Panc1 (cell line): ENCODE results near the gene CASQ2. TPM values are rescaled to one million over a fixed set of nuclear protein-coding genes. Genes with fewer than 3 reads are reported as not detected.
"Not testable (repeated sequence)": the region's sequence is repeated elsewhere in the genome, so short reads cannot be mapped to it uniquely, and the experiment has no call there.

Source experiments
- ATAC-seq: fragments of 200-7000 bp; cut with Tn5 transposase; 2 replicates; pipeline ENCODE4 v1.9.1; 2020; ENCODE audit warnings: mild to moderate bottlenecking, moderate library complexity
- BruUV-seq: library from RNA; stranded (reverse); fragments of 400-500 nt; replicated peaks from 2 replicates; lab custom pipeline; 2021; lab: Mats Ljungman, UMichigan
- CTCF ChIA-PET: fragments of 300-600 bp; sonication (Branson Sonifier 250); formaldehyde crosslinking; loops from one replicate; lab custom pipeline; 2022; ENCODE audit warnings: antibody characterized with exemption; lab: Charles Lee
- POLR2A ChIA-PET: fragments of 300-600 bp; sonication (Branson Sonifier 250); formaldehyde crosslinking; loops from one replicate; lab custom pipeline; 2022; ENCODE audit warnings: antibody characterized with exemption; lab: Charles Lee
- DNase-seq: peaks from one replicate; pipeline ENCODE4 v3.0.0-alpha.2; 2010; ENCODE audit warnings: low read depth, low spot score
- H3K27ac ChIP-seq: 2 replicates; pipeline ENCODE4 v1.5.1; 2011; ENCODE audit warnings: mild to moderate bottlenecking, low read length, inconsistent platforms
- H3K27me3 ChIP-seq: fragments of 200-500 bp; sonication (Bioruptor generic); 2 replicates; pipeline ENCODE4 v1.6.0; 2014; ENCODE audit warnings: low read length, inconsistent platforms; ENCODE audit not compliant: control insufficient read depth, insufficient read depth
- H3K36me3 ChIP-seq: fragments of 200-500 bp; sonication (Bioruptor generic); 2 replicates; pipeline ENCODE4 v1.5.1; 2014; ENCODE audit warnings: inconsistent platforms, mild to moderate bottlenecking, low read length, moderate library complexity; ENCODE audit not compliant: control insufficient read depth, insufficient read depth
- H3K4me1 ChIP-seq: 2 replicates; pipeline ENCODE4 v1.5.1; 2011; ENCODE audit warnings: inconsistent platforms, mild to moderate bottlenecking, low read length, moderate library complexity; ENCODE audit not compliant: control insufficient read depth, insufficient read depth
- H3K4me3 ChIP-seq, 2 experiments: 2 replicates each; pipeline ENCODE4 v1.5.1; 2011 to 2012; ENCODE audit warnings: low read depth in 2 of 2, low read length in 2 of 2, mild to moderate bottlenecking in 2 of 2, inconsistent platforms in 1 of 2, moderate library complexity in 1 of 2
- H3K9me3 ChIP-seq: fragments of 200-500 bp; sonication (Bioruptor generic); 2 replicates; pipeline ENCODE4 v1.5.1; 2014; ENCODE audit warnings: low read depth, mild to moderate bottlenecking, inconsistent platforms, low read length, moderate library complexity; ENCODE audit not compliant: control insufficient read depth, insufficient read depth
- POLR2AphosphoS5 ChIP-seq: IDR thresholded peaks from 2 replicates; pipeline ENCODE4 v1.6.1; 2012; ENCODE audit warnings: mild to moderate bottlenecking, low read depth, low read length, moderate library complexity
- SIN3A ChIP-seq: IDR thresholded peaks from 2 replicates; pipeline ENCODE4 v1.6.1; 2012; ENCODE audit warnings: low read depth, mild to moderate bottlenecking, low read length, moderate library complexity, borderline replicate concordance; ENCODE audit not compliant: insufficient read depth
- TCF7L2 ChIP-seq: IDR thresholded peaks from 2 replicates; pipeline ENCODE4 v1.6.1; 2011; ENCODE audit warnings: mild to moderate bottlenecking, low read depth, low read length, inconsistent platforms
- in situ Hi-C: cut with HindIII; loops from 2 replicates; pipeline ENCODE4 v1.10.0; 2016; ENCODE audit warnings: low sequenced_read_pairs, low pct_unique_long_range_greater_than_20kb
- intact Hi-C: fragments of 100-400 bp; cut with micrococcal nuclease; formaldehyde crosslinking; loops from one replicate; pipeline ENCODE4 v1.10.0; 2022; ENCODE audit not compliant: unreplicated experiment
- total RNA-seq: library from RNA; stranded (reverse); gene quantifications from one replicate; pipeline ENCODE4 v1.2.1, GENCODE V29; 2021; ENCODE audit not compliant: unreplicated experiment
- TF ChIP-seq, protein P1 (sequence below): fragments of 450-650 bp; IDR thresholded peaks from 2 replicates; pipeline ENCODE4 v1.5.1; 2017; ENCODE audit warnings: mild to moderate bottlenecking
- TF ChIP-seq, protein P2 (sequence below), 2 experiments: IDR thresholded peaks; 2 replicates each; pipeline ENCODE4 v1.6.1; 2011 to 2012; ENCODE audit warnings: low read depth in 2 of 2, control low read depth in 1 of 2, low read length in 1 of 2, mild to moderate bottlenecking in 1 of 2, moderate library complexity in 1 of 2; ENCODE audit not compliant: insufficient read depth in 1 of 2

Gene CASQ2
- total RNA-seq, 1 experiment from 2014 or later: not detected

GRCh38 chr1:115781851-115782250, 13.3 kb upstream of the CASQ2 start:
- in situ Hi-C loops: no loop called here
- BruUV-seq: no TSS peak
- no peak overlapping the region for H3K27ac ChIP-seq
- H3K36me3 ChIP-seq: no peaks in the 10 kb centered on the region
- intact Hi-C loops: no loop called here
- ATAC-seq: no peak
- no peaks in the 10 kb centered on the region for H3K27me3 ChIP-seq
- H3K4me3 ChIP-seq: no peak overlapping the region
- H3K4me1 ChIP-seq: no peaks in the 10 kb centered on the region
- no peak for TF ChIP-seq TCF7L2
- TF ChIP-seq SIN3A: no peak
- TF ChIP-seq, protein P1, sequence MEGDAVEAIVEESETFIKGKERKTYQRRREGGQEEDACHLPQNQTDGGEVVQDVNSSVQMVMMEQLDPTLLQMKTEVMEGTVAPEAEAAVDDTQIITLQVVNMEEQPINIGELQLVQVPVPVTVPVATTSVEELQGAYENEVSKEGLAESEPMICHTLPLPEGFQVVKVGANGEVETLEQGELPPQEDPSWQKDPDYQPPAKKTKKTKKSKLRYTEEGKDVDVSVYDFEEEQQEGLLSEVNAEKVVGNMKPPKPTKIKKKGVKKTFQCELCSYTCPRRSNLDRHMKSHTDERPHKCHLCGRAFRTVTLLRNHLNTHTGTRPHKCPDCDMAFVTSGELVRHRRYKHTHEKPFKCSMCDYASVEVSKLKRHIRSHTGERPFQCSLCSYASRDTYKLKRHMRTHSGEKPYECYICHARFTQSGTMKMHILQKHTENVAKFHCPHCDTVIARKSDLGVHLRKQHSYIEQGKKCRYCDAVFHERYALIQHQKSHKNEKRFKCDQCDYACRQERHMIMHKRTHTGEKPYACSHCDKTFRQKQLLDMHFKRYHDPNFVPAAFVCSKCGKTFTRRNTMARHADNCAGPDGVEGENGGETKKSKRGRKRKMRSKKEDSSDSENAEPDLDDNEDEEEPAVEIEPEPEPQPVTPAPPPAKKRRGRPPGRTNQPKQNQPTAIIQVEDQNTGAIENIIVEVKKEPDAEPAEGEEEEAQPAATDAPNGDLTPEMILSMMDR: no peak
- TF ChIP-seq, protein P2, sequence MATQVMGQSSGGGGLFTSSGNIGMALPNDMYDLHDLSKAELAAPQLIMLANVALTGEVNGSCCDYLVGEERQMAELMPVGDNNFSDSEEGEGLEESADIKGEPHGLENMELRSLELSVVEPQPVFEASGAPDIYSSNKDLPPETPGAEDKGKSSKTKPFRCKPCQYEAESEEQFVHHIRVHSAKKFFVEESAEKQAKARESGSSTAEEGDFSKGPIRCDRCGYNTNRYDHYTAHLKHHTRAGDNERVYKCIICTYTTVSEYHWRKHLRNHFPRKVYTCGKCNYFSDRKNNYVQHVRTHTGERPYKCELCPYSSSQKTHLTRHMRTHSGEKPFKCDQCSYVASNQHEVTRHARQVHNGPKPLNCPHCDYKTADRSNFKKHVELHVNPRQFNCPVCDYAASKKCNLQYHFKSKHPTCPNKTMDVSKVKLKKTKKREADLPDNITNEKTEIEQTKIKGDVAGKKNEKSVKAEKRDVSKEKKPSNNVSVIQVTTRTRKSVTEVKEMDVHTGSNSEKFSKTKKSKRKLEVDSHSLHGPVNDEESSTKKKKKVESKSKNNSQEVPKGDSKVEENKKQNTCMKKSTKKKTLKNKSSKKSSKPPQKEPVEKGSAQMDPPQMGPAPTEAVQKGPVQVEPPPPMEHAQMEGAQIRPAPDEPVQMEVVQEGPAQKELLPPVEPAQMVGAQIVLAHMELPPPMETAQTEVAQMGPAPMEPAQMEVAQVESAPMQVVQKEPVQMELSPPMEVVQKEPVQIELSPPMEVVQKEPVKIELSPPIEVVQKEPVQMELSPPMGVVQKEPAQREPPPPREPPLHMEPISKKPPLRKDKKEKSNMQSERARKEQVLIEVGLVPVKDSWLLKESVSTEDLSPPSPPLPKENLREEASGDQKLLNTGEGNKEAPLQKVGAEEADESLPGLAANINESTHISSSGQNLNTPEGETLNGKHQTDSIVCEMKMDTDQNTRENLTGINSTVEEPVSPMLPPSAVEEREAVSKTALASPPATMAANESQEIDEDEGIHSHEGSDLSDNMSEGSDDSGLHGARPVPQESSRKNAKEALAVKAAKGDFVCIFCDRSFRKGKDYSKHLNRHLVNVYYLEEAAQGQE (IDR thresholded peaks at IDR 0.05; ENCODE audit: insufficient read depth in 1 of 2, low read depth in 2 of 2, low read length in 1 of 2): no peak
- TF ChIP-seq POLR2AphosphoS5: no peak
- no peaks in the 10 kb centered on the region for H3K9me3 ChIP-seq
- POLR2A ChIA-PET: interaction anchor here (0.6 kb wide), 1 partner anchor 76 kb away, joined by 3 read pairs; no protein-coding TSS in a partner anchor
- CTCF ChIA-PET: no interaction called here
- no peak for DNase-seq

GRCh38 chr1:115781343-115781742, 12.8 kb upstream of the CASQ2 start:
- Histone ChIP-seq H3K9me3 (no peaks in the 10 kb centered on the region), H3K36me3 (no peaks in the 10 kb centered on the region), H3K27me3 (no peaks in the 10 kb centered on the region; the same call in 1 of the 2 replicates), H3K4me3 (no peak overlapping the region), H3K4me1 (no peaks in the 10 kb centered on the region), H3K27ac (no peak overlapping the region)
- no TSS peak for BruUV-seq
- ChIA-PET CTCF (no interaction called here), POLR2A (no interaction called here)
- DNase-seq: no peak
- intact Hi-C loops (no loop called here), in situ Hi-C loops (no loop called here)
- no peak for ATAC-seq
- TF ChIP-seq, protein P2 (IDR thresholded peaks at IDR 0.05; ENCODE audit: insufficient read depth in 1 of 2, low read depth in 2 of 2, low read length in 1 of 2): no peak
- TF ChIP-seq POLR2AphosphoS5: no peak
- no peak for TF ChIP-seq TCF7L2
- TF ChIP-seq, protein P1: no peak
- no peak for TF ChIP-seq SIN3A

GRCh38 chr1:115780655-115781054, 12.1 kb upstream of the CASQ2 start:
- H3K9me3 ChIP-seq, H3K27ac ChIP-seq, H3K4me1 ChIP-seq, in situ Hi-C loops, BruUV-seq, H3K27me3 ChIP-seq, intact Hi-C loops, ATAC-seq, H3K4me3 ChIP-seq, CTCF ChIA-PET, POLR2A ChIA-PET, DNase-seq, H3K36me3 ChIP-seq: not testable (repeated sequence)

DNA sequence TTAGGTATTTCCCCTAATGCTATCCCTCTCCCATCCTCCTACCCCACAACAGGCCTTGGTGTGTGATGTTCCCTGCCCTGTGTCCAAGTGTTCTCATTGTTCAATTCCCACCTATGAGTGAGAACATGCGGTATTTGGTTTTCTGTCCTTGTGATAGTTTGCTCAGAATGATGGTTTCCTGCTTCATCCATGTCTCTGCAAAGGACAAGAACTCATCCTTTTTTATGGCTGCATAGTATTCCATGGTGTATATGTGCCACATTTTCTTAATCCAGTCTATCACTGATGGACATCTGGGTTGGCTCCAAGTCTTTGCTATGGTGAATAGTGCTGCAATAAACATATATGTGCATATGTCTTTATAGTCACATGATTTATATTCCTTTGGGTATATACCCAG, 10.6 kb upstream of the CASQ2 start:
- CTCF ChIA-PET, intact Hi-C loops, in situ Hi-C loops, BruUV-seq, H3K27ac ChIP-seq, H3K4me3 ChIP-seq, POLR2A ChIA-PET, DNase-seq, H3K36me3 ChIP-seq, H3K9me3 ChIP-seq, H3K4me1 ChIP-seq, H3K27me3 ChIP-seq, ATAC-seq: not testable (repeated sequence)
